HepG2 (cell line): ENCODE measurements around the gene ZCCHC7. TPM values are rescaled to one million over a fixed set of nuclear protein-coding genes. Genes with fewer than 3 reads are reported as not detected.
A peak's percentile ranks its signal among the peaks of the same experiment; 100 is the strongest.

Experiments used
- CAMTA2 ChIP-seq: sonication (generic); formaldehyde crosslinking; IDR thresholded peaks from 2 replicates; pipeline ENCODE4 v1.4.0; 2020; ENCODE audit warnings: mild to moderate bottlenecking, missing genetic modification reagents, borderline replicate concordance
- CENPT ChIP-seq: sonication (generic); formaldehyde crosslinking; IDR thresholded peaks from 2 replicates; pipeline ENCODE4 v1.8.0; 2022; ENCODE audit warnings: low read depth, mild to moderate bottlenecking, moderate library complexity, missing genetic modification reagents
- CENPX ChIP-seq: sonication (generic); formaldehyde crosslinking; IDR thresholded peaks from 2 replicates; pipeline ENCODE4 v1.9.0; 2021; ENCODE audit warnings: mild to moderate bottlenecking, missing genetic modification reagents, moderate library complexity
- DZIP1 ChIP-seq: sonication (generic); formaldehyde crosslinking; IDR thresholded peaks from 2 replicates; pipeline ENCODE4 v1.5.0; 2020; ENCODE audit warnings: mild to moderate bottlenecking, missing genetic modification reagents
- HNF1A ChIP-seq, 2 experiments: sonication (generic) in 1 of 2; formaldehyde crosslinking in 1 of 2; IDR thresholded peaks; 2 replicates each; pipeline versions ENCODE4 v1.4.0 to v1.6.1; 2016 to 2020; ENCODE audit warnings: borderline replicate concordance in 1 of 2, low read depth in 1 of 2, mild to moderate bottlenecking in 1 of 2, missing genetic modification reagents in 1 of 2
- KDM1A ChIP-seq: IDR thresholded peaks from 2 replicates; pipeline ENCODE4 v1.6.1; 2016; ENCODE audit warnings: missing compliant biosample characterization
- PHB2 ChIP-seq: fragments of 450-650 bp; IDR thresholded peaks from 2 replicates; pipeline ENCODE4 v1.6.1; 2018; ENCODE audit not compliant: partially characterized antibody
- PITX1 ChIP-seq: sonication (generic); formaldehyde crosslinking; IDR thresholded peaks from 2 replicates; pipeline ENCODE4 v1.5.1; 2020; ENCODE audit warnings: mild to moderate bottlenecking, missing genetic modification reagents
- POGZ ChIP-seq: sonication (generic); formaldehyde crosslinking; IDR thresholded peaks from 2 replicates; pipeline ENCODE4 v1.4.0; 2020; ENCODE audit warnings: mild to moderate bottlenecking, missing genetic modification reagents
- UBTF ChIP-seq: sonication (generic); formaldehyde crosslinking; IDR thresholded peaks from 2 replicates; pipeline ENCODE4 v1.4.0; 2020; ENCODE audit warnings: mild to moderate bottlenecking, missing genetic modification reagents
- YEATS4 ChIP-seq: sonication (generic); formaldehyde crosslinking; IDR thresholded peaks from 2 replicates; pipeline ENCODE4 v1.4.0; 2020; ENCODE audit warnings: missing genetic modification reagents, borderline replicate concordance
- ZNF280D ChIP-seq: sonication (generic); formaldehyde crosslinking; IDR thresholded peaks from 2 replicates; pipeline ENCODE4 v1.5.1; 2020; ENCODE audit warnings: mild to moderate bottlenecking, missing genetic modification reagents
- ZNF382 ChIP-seq: sonication (generic); formaldehyde crosslinking; IDR thresholded peaks from 2 replicates; pipeline ENCODE4 v1.5.0; 2020; ENCODE audit warnings: missing genetic modification reagents, mild to moderate bottlenecking, borderline replicate concordance
- ZNF891 ChIP-seq: sonication (generic); formaldehyde crosslinking; IDR thresholded peaks from 2 replicates; pipeline ENCODE4 v1.5.0; 2020; ENCODE audit warnings: mild to moderate bottlenecking, missing genetic modification reagents
- polyA plus RNA-seq, 8 experiments: library from polyadenylated mRNA; depleted of rRNA in 3 of 8; stranded (reverse) in 7 of 8; unstranded in 1 of 8; fragments of >200 nt; fragmentation: Illumina TruSeq in 4 of 8; extraction: Trizol in 4 of 8; gene quantifications; 2 replicates each; pipeline versions ENCODE4 v1.2.1 to v1.2.3, GENCODE V29; 2011 to 2016; ENCODE audit warnings: low read depth in 4 of 8, missing spikeins in 1 of 8, mixed read lengths in 1 of 8; ENCODE audit not compliant: insufficient read depth in 1 of 8
- total RNA-seq, 5 experiments: library from RNA; depleted of rRNA; stranded (reverse); fragments of >200 nt; fragmentation: Illumina TruSeq; extraction: Trizol; gene quantifications; 2 replicates each; pipeline ENCODE4 v1.2.3, GENCODE V29; 2016; ENCODE audit warnings: low read depth in 1 of 5

The ZCCHC7 gene
- total and polyA plus RNA-seq, 2 of the 13 experiments (the other 11 are each of a cell fraction or from before 2014, with no cell fraction given) = 13.6 to 19.3 TPM

- TF ChIP-seq HNF1A (IDR thresholded peaks at IDR 0.05; ENCODE audit: low read depth) (no peak), HNF1A (CRISPR knock-in tag; IDR thresholded peaks at IDR 0.05; ENCODE audit: borderline replicate concordance) (no peak; the same call in 1 of the 2 replicates), CENPT (CRISPR knock-in tag) (peak; percentile 97), POGZ (CRISPR knock-in tag) (peak; percentile 90), YEATS4 (peak; percentile 96), UBTF (CRISPR knock-in tag) (peak; percentile 73), CENPX (CRISPR knock-in tag) (no peak), DZIP1 (peak; percentile 63; the same call in 1 of the 2 replicates), ZNF891 (CRISPR knock-in tag) (peak; percentile 95), CAMTA2 (CRISPR knock-in tag) (peak; percentile 18; the same call in 1 of the 2 replicates), KDM1A (CRISPR knock-in tag) (peak; percentile 43; the same call in 1 of the 2 replicates), ZNF382 (no peak), PITX1 (CRISPR knock-in tag) (no peak), ZNF280D (peak; percentile 80; the same call in 1 of the 2 replicates), PHB2 (no peak)
These were observed at the start of gene ZCCHC7 (continued) for GRCh38 chr9:37119907-37120842.
